T-helper 22 cell (primary cell): ENCODE results near the gene CDH1.
"Not testable (repeated sequence)": the region's sequence is repeated elsewhere in the genome, so short reads cannot be mapped to it uniquely, and the experiment has no call there.

ENCODE experiments used
- DNase-seq: peaks from one replicate; pipeline ENCODE4 v3.0.0-alpha.2; 2020; ENCODE audit warnings: low read depth

The CDH1 gene

GRCh38 chr16:68762996-68763756 lies 26.1 kb downstream of the CDH1 start:
- DNase-seq, result no peak

DNA sequence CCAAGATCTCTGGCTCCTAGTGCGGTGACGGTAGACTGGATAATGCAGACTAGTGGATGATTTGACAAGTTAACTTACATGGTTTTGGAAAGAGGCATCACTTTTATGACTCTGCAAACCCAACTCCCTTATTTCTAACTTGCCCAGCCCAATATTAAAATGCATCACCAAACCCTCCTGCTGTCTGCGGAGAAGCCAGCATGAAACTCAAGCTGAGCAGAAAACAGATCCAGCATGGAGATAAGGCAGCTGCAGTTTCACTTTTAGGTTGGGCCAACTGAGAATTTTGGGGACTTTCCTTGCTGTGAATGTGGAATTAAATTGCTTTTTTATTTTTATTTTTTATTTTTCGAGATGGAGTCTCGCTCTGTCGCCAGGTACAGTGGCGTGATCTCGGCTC lies 27.8 kb downstream of the CDH1 start:
- DNase-seq, result no peak

DNA sequence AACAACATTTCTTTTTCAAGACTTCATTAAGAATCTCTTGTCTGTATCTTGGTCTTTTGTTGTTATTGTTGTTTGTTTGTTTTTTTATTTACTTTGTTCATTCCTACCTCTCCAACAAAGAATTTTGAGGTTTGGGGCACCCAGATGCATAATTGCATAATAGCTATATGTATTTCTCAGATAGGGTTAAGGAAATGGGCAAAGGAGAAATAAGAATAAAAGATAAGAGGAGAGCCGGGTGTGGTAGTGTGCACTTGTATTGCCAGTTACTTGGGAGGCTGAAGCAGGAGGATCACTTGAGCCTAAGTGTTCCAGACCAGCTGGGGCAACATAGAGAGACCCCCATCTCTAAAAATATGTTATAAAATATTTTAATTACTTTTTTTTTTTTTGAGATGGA lies 30.5 kb downstream of the CDH1 start:
- no peak for DNase-seq

DNA sequence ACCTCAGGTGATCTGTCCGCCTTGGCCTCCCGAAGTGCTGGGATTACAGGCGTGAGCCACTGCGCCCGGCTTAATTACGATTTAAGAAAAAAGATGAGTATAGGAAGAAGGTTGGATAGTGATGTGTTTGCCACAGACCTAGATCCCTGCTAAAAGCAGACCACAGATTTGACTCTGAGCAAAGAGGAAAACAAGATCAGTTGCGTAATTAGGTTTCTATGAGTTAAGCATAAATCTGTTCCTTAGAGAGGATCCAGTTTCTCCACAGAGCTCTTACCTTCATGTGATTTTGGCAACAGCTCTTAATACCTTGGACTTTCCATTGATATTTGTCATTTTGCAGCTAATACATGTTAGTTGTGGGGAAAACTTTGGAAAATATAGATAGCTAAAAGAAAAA lies 31.1 kb downstream of the CDH1 start:
- DNase-seq, result no peak

DNA sequence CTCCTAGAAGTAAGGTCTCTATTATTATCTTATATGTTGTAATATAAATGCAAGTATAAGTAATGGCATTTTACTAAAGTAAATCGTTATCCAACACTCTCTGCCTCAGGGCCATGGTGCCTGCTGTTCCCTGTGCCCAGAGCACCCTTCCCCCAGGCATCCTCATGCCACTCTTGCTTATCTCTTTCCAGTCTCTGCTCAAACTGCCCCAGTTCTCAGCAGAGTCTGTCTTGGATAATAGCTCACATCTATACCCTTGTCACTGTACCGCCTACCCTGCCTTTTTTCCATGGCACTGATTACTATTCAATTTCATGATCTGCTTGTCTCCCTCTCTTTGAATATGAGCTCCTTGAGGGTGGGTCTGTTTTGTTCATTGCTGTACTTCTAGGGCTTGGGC lies 31.7 kb downstream of the CDH1 start:
- DNase-seq, result no peak

GRCh38 chr16:68770671-68771070 lies 33.6 kb downstream of the CDH1 start:
- DNase-seq, result no peak

- no peak for DNase-seq
Observed at GRCh38 chr16:68772030-68772681, 35.1 kb downstream of the CDH1 start.

GRCh38 chr16:68772871-68773270 lies 35.8 kb downstream of the CDH1 start:
- DNase-seq, result no peak

DNA sequence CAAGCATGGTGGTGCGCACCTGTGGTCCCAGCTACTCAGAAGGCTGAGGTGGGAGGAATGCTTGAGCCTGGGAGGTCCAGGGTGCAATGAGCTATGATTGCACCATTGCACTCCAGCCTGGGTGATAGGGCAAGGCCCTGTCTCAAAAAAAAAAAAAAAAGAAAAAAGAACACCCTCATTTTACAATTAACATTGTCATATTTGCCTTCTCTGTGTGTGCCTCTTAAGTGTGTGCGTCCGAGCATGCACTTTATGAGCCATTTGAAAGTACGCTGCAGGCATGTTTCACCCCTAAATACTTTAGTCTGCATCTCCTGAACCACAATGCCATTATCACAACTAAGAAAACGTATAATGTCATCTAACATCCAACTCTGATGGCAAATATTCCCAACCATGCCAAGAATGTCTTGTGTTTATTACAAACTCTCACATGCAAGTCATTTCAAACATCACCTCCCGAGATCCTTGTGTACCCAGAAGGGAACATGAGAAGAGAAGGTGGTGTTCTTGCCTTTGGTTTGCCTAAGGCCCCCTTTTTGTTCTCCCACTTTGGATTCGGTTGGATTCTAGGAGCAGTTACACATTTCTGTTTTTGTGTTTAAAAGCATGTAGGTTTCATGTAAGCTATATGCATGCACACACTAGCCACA lies 38.0 kb downstream of the CDH1 start:
- DNase-seq, result no peak

DNA sequence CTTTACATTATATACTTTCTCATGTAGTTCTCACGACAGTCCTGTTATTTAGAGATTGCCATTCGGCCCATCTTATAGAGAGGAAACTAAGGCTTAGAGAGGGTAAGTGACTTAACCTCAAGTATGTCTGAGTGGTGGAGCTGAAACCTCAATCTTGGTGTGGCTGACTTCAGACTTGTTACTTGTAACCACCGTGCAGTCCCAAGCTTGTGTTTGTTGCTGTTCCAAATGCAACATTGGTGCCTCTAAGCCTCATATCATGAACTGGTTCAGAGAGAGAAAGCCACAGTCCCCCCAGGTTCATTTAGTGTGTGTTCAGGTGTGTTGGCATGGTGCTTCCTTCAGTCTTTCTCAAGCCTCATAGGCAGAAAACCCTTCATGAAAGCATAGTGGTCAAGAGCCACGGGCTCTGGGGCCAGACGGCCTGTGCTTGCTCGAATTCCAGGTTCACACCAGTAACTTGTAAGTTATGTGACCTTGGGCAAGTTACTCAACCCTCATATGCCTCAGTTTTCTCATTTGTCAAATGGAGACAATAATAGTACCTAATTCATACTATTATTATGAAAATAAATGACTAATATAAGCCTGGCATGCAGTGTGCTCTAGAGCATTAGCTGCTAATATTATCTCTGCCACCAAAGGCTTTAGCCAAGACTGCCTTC lies 39.9 kb downstream of the CDH1 start:
- no peak for DNase-seq

DNA sequence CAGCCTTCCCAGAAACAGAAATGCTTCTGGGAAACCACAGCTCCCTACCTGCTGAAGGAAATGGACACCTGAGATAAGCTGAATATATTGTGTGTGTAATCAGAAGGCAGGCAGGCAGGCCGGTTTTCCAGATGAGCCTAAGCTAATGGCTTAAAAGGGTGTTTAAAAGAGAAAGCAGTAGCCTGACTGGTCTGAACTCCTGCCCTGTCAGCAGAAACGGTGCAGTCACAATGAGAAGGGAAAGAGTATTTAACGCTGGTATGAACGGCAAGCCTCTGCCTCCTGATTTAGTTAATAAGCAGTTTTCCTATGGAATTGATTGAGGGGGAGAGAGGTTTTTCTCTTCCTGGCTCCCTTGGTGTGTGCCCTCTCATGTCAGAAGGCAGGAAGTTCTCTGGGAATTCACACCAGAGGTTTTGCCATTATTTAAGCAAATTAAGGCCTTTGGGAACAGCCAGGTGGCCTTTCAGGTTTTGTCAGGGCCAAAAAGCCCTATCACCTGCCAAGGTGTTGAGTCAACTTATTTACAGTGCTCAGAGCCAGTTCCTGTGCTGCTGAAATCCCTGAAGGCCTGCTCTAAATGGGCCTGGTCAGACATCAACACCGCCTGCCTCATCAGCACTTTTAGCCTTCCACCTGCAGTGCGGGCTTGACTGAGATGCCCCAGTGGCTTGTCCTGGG lies 41.6 kb downstream of the CDH1 start:
- no peak for DNase-seq

DNA sequence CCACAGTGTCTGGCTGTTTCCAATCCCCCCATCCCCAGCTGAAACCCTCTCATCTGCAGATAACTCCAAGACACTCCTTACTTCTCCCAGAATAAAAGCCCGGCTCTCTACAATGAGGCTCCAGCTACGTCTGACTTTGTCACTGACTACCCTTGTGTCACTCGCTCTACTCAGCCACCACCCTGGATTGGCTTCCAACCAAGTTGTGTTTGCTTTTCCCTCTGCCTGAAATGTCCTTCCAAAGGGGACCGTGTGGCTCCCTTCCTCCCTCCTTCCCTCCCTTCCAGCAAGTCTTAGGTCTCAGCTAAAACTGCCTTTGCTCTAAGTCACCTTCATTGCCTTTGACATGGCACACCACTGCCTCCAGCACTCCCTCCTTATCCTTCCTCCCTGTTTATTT lies 42.8 kb downstream of the CDH1 start:
- no peak for DNase-seq

DNA sequence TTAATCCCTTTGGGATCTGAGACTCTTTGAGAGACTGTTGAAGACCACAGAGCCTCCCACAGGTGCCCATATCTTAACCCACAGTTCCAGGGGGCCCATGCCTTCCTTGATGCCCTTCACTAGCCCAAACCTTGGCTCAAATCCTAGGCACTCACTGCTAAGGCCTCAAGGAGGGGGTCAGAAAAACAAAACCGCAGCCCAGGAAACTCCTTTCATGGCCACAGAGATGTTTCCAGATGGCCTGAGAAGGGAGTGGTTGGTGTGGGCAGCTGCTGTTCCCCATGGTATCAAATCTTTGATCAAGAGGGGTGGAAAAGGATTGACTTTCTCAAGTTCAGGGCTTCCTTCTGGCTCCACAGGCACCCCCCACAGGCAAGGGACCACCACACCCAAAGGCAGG lies 44.7 kb downstream of the CDH1 start:
- DNase-seq, result no peak

- no peak for DNase-seq
Observed at GRCh38 chr16:68782198-68783174, 45.4 kb downstream of the CDH1 start.

DNA sequence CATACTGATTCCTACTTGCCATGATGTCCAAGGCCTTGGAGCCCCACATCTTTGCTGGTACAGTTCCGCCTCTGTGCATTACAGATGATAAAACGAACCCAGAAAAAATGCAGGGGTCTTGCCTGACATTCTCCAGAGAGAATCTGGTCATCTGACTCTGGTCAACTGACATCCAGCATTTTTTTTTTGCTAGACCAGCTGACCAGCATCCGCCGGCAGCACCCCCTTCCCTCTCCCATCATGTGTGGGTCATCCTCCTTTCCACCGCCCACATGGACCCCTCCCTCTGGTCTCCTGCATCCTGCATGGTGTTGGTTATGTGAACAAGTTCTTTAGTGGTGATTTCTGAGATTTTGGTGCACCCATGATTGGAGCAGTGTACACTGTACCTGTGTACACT lies 47.1 kb downstream of the CDH1 start:
- no peak for DNase-seq

- DNase-seq, result no peak
Observed at GRCh38 chr16:68784721-68785120, 47.6 kb downstream of the CDH1 start.

- no peak for DNase-seq
Observed at GRCh38 chr16:68785715-68786114, 48.6 kb downstream of the CDH1 start.

DNA sequence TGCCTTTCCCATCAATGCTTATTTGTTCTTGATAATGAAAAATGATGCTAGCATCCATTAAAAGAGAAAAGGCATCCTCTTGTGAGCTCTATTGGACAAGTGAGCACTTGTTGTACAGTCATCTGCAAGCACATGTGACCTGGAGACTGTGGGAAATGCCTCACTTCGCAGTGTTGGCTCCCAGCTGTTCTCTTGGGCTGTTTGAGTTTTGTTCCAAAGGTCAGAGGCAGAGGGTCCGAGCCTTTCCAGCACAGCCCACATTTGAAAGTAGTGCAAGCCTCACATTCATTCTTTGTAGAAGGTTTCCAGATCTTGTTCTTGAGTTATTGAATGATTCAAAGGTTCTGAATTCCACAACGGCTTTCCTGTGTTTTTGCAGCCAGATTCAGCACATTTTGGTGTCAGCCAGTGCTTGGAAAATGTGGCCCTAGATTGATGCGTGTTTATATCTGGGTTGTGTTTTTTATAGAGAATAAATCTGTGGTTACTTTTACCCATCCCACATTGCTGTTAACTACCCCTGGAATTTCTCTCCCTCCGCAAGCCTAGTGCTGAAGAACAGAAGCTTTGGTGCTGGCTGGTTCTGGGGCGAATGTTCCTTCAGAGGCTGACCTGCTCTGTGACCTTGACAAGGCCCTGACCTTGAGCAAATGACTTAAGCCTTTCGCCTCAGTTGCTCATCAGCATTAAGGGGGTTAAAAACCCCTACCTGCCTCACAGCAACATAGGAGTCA lies 49.8 kb downstream of the CDH1 start:
- no peak for DNase-seq

GRCh38 chr16:68787419-68787807 lies 50.3 kb downstream of the CDH1 start:
- DNase-seq, result not testable (repeated sequence)

DNA sequence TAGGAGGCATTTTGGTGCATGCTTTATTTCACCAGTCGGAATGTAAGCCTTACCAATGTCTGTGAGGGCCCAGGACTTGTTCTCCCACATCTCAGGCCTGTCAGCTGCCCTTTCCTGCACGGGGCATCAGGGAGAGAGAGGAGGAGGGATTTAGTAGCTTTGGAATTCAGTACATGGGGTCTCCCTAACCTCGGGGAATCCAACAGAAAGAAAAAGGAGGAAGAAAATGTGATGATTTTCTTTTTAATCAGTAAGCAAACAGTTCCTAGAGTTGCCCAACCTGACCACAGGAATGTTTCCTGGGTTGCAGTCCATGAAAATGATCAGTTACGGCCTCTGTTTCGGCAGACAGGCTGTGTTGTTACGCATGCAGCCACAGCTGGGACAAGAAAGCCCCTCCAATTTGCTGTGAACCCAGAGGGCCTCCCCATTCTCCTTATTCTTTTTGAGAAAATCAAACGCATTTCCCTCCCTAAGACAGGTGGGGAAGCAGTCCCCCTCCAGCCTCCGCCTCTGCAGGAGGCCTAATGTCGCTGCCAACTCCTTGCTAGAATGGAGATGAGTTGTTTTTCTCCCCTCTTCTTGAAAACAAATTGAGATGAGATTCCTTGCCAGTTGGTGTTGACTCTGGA lies 53.2 kb downstream of the CDH1 start:
- no peak for DNase-seq
